Parathyroid adenoma (tissue), 2 donors: Measurements from ENCODE around the gene PGM5.

ENCODE experiments used
- H2AFZ ChIP-seq: fragments of 300-600 bp; sonication (generic); one replicate; pipeline ENCODE4 v1.7.0; 2017; ENCODE audit warnings: antibody characterized with exemption, mild to moderate bottlenecking
- H3K27ac ChIP-seq: fragments of 300-600 bp; sonication (generic); one replicate; pipeline ENCODE4 v1.7.0; 2017
- H3K27me3 ChIP-seq: fragments of 300-600 bp; sonication (generic); one replicate; pipeline ENCODE4 v1.7.0; 2017; ENCODE audit warnings: low read length; ENCODE audit not compliant: control insufficient read depth, insufficient read depth
- H3K36me3 ChIP-seq: fragments of 300-600 bp; sonication (generic); one replicate; pipeline ENCODE4 v1.7.0; 2017; ENCODE audit warnings: low read length; ENCODE audit not compliant: control insufficient read depth, insufficient read depth
- H3K4me1 ChIP-seq: fragments of 300-600 bp; sonication (generic); one replicate; pipeline ENCODE4 v1.7.0; 2017; ENCODE audit warnings: control low read depth
- H3K4me2 ChIP-seq: fragments of 300-600 bp; sonication (generic); one replicate; pipeline ENCODE4 v1.7.0; 2017; ENCODE audit warnings: low read length
- H3K4me3 ChIP-seq: fragments of 300-600 bp; sonication (generic); one replicate; pipeline ENCODE4 v1.7.0; 2017; ENCODE audit warnings: low read depth, low read length
- H3K79me2 ChIP-seq: fragments of 300-600 bp; sonication (generic); one replicate; pipeline ENCODE4 v1.7.0; 2017; ENCODE audit warnings: control low read depth
- H3K9ac ChIP-seq: fragments of 300-600 bp; sonication (generic); one replicate; pipeline ENCODE4 v1.7.0; 2017; ENCODE audit warnings: mild to moderate bottlenecking
- H3K9me3 ChIP-seq: fragments of 300-600 bp; sonication (generic); one replicate; pipeline ENCODE4 v1.7.0; 2017; ENCODE audit warnings: low read length; ENCODE audit not compliant: control insufficient read depth
- CTCF ChIP-seq: fragments of 300-600 bp; sonication (generic); IDR thresholded peaks from one replicate; pipeline ENCODE4 v1.7.0; 2017; ENCODE audit warnings: antibody characterized with exemption, mild to moderate bottlenecking
- donor health status: primary hyperparathyroidism.

PGM5 gene

GRCh38 chr9:68536876-68537615, 180.6 kb downstream of the PGM5 start:
- no peak for TF ChIP-seq CTCF
- H3K9ac ChIP-seq = no peak overlapping the region
- no peaks in the 10 kb centered on the region for H3K36me3 ChIP-seq
- H3K4me2 ChIP-seq = no peak overlapping the region
- no peak overlapping the region for H3K27ac ChIP-seq
- no peaks in the 10 kb centered on the region for H3K79me2 ChIP-seq
- H3K27me3 ChIP-seq = no peaks in the 10 kb centered on the region
- no peak overlapping the region for H3K4me3 ChIP-seq
- no peaks in the 10 kb centered on the region for H3K9me3 ChIP-seq
- no peak overlapping the region for H2AFZ ChIP-seq
- no peaks in the 10 kb centered on the region for H3K4me1 ChIP-seq

GRCh38 chr9:68537616-68537880, 181.1 kb downstream of the PGM5 start:
- Histone ChIP-seq H3K9me3 (no peaks in the 10 kb centered on the region), H3K36me3 (no peaks in the 10 kb centered on the region), H3K27me3 (no peaks in the 10 kb centered on the region), H2AFZ (no peak overlapping the region), H3K4me3 (no peak overlapping the region), H3K9ac (no peak overlapping the region), H3K79me2 (no peaks in the 10 kb centered on the region), H3K27ac (no peak overlapping the region), H3K4me1 (no peaks in the 10 kb centered on the region), H3K4me2 (no peak overlapping the region)
- no peak for TF ChIP-seq CTCF

GRCh38 chr9:68538200-68538599, 181.8 kb downstream of the PGM5 start:
- TF ChIP-seq CTCF = no peak
- H3K4me3 ChIP-seq = no peak overlapping the region
- H3K79me2 ChIP-seq = no peaks in the 10 kb centered on the region
- H3K4me2 ChIP-seq = no peak overlapping the region
- H3K9ac ChIP-seq = no peak overlapping the region
- H3K27me3 ChIP-seq = no peaks in the 10 kb centered on the region
- no peaks in the 10 kb centered on the region for H3K9me3 ChIP-seq
- H3K36me3 ChIP-seq = no peaks in the 10 kb centered on the region
- H3K27ac ChIP-seq = no peak overlapping the region
- no peaks in the 10 kb centered on the region for H3K4me1 ChIP-seq
- no peak overlapping the region for H2AFZ ChIP-seq

- H3K9ac ChIP-seq = no peak within 1 kb of the TSS
- no peak within 1 kb of the TSS for H3K27ac ChIP-seq
- no peak within 1 kb of the TSS for H3K4me3 ChIP-seq
- no peak for TF ChIP-seq CTCF
- no peak within 1 kb of the TSS for H3K4me2 ChIP-seq
- no peaks in the 10 kb centered on the region for H3K79me2 ChIP-seq
- no peaks in the 10 kb centered on the region for H3K36me3 ChIP-seq
- H3K4me1 ChIP-seq = no peaks in the 10 kb centered on the region
- H3K27me3 ChIP-seq = no peaks in the 10 kb centered on the region
- H3K9me3 ChIP-seq = no peaks in the 10 kb centered on the region
- H2AFZ ChIP-seq = no peak within 1 kb of the TSS
Observed at GRCh38 chr9:68540712-68541535, 184.5 kb downstream of the PGM5 start, which contains the start of gene TMEM252. Gene TMEM252, minus strand, starts transcription at chr9:68540883. Its CDS starts 69 bp downstream, at chr9:68540814.
